Uterus (tissue), 4 donors: ENCODE data around the gene MEIS2. TPM values are rescaled to one million over a fixed set of nuclear protein-coding genes. Genes with fewer than 3 reads are reported as not detected.

ENCODE experiments used
- DNase-seq, 2 donors: peaks; one replicate each; pipeline ENCODE4 v3.0.0-alpha.2; 2019 to 2020
- H3K27ac ChIP-seq, 2 donors: fragments of 200-600 bp; sonication (generic); 1 replicate in 1 of 2; 2 replicates in 1 of 2; pipeline ENCODE4 v1.5.1; 2016 to 2018
- H3K27me3 ChIP-seq, 2 donors: fragments of 200-600 bp; sonication (generic); one replicate each; pipeline ENCODE4 v1.5.1; 2018 to 2019; ENCODE audit warnings: control low read depth in 1 of 2
- H3K36me3 ChIP-seq, 2 donors: fragments of 200-600 bp; sonication (generic); one replicate each; pipeline ENCODE4 v1.5.1; 2019; ENCODE audit warnings: control low read depth in 1 of 2
- H3K4me1 ChIP-seq, 2 donors: fragments of 200-600 bp; sonication (generic); one replicate each; pipeline ENCODE4 v1.5.1; 2018 to 2019; ENCODE audit warnings: control low read depth in 1 of 2
- H3K4me3 ChIP-seq, 2 donors: fragments of 200-600 bp; sonication (generic); 1 replicate in 1 of 2; 2 replicates in 1 of 2; pipeline ENCODE4 v1.5.1; 2018 to 2019; ENCODE audit warnings: mild to moderate bottlenecking in 1 of 2
- H3K9me3 ChIP-seq, 2 donors: fragments of 200-600 bp; sonication (generic); one replicate each; pipeline ENCODE4 v1.5.1; 2019; ENCODE audit warnings: control low read depth in 1 of 2
- CTCF ChIP-seq, 4 experiments: fragments of 200-600 bp in 2 of 4; fragments of 450-650 bp in 2 of 4; sonication (generic) in 2 of 4; IDR thresholded peaks; one replicate each; pipeline ENCODE4 v1.5.1; 2016 to 2019; ENCODE audit warnings: antibody characterized with exemption in 4 of 4, mild to moderate bottlenecking in 2 of 4, moderate library complexity in 1 of 4
- POLR2A ChIP-seq, 2 donors: fragments of 450-650 bp; IDR thresholded peaks; one replicate each; pipeline ENCODE4 v1.6.1; 2016; ENCODE audit warnings: antibody characterized with exemption in 2 of 2, mild to moderate bottlenecking in 1 of 2, moderate library complexity in 1 of 2
- intact Hi-C: fragments of 100-400 bp; cut with DNase I; formaldehyde crosslinking; loops from one replicate; pipeline ENCODE4 v1.15.1; 2023; ENCODE audit warnings: low total_unique reads
- total RNA-seq, 4 donors: library from RNA; depleted of rRNA in 3 of 4; stranded (reverse); fragments of >200 nt in 3 of 4; gene quantifications; one replicate each; pipeline versions ENCODE4 v1.1.0 to v1.2.4, GENCODE V29; 2014 to 2023
- donor health status: DM: yes; HTN: yes; CAD: no.

MEIS2 gene
- total RNA-seq, 4 donors from 2014 or later = 84.0 to 184 (median 112) TPM

GRCh38 chr15:37061996-37062395 is 38.4 kb downstream of the MEIS2 start:
- no peak for DNase-seq
- Histone ChIP-seq H3K4me3 (no peak overlapping the region), H3K36me3 (no peaks in the 10 kb centered on the region), H3K27me3 (no peaks in the 10 kb centered on the region), H3K4me1 (no peaks in the 10 kb centered on the region), H3K9me3 (no peaks in the 10 kb centered on the region), H3K27ac (no peak overlapping the region)
- TF ChIP-seq CTCF (IDR thresholded peaks at IDR 0.05) (no peak), POLR2A (IDR thresholded peaks at IDR 0.05) (no peak)
- intact Hi-C loops = no loop called here

GRCh38 chr15:37059086-37059485 is 41.3 kb downstream of the MEIS2 start:
- DNase-seq = no peak
- Histone ChIP-seq H3K36me3 (no peaks in the 10 kb centered on the region), H3K9me3 (no peaks in the 10 kb centered on the region), H3K4me3 (no peak overlapping the region), H3K4me1 (no peaks in the 10 kb centered on the region), H3K27me3 (no peaks in the 10 kb centered on the region), H3K27ac (peak overlapping the region; percentile 78 to 80)
- TF ChIP-seq CTCF (IDR thresholded peaks at IDR 0.05) (no peak), POLR2A (IDR thresholded peaks at IDR 0.05) (no peak)
- intact Hi-C loops = no loop called here

DNA sequence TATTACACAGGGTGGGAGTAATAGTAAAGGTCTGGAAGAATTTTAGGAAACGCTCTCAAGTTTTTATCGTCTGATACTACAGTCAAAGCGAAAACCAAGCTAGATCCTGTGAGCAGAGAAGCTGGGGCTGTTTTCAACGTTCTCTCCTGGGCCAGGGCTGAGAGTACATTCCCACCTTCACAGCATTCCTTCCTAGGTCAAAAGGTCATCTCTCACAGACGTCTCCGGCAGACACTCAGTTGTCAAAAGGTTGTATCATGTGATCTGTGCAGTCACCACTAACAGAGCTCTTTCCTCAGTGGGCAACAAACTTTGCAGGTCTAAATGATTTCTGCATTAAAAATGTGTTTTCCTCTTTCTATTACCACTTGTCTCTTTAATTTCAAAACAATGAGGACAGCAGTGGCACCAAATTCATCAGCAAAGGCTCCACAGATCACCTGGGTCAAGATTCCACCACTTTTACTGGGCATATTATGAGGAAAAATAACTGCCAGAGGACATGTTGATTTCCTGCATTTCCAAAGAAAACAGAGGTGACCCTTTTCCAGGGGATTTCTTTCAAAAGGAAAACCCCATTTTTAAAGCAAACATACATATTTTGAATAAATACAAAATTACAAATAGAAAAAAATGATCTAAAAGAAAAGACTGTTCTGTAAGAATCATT is 41.9 kb downstream of the MEIS2 start:
- Histone ChIP-seq H3K36me3 (no peaks in the 10 kb centered on the region), H3K27me3 (no peaks in the 10 kb centered on the region), H3K27ac (peak overlapping the region; percentile 78 to 80), H3K9me3 (no peaks in the 10 kb centered on the region), H3K4me3 (no peak overlapping the region), H3K4me1 (no peaks in the 10 kb centered on the region)
- no peak for DNase-seq
- TF ChIP-seq CTCF (IDR thresholded peaks at IDR 0.05) = no peak
- TF ChIP-seq POLR2A (IDR thresholded peaks at IDR 0.05) = no peak
- intact Hi-C loops = no loop called here

DNA sequence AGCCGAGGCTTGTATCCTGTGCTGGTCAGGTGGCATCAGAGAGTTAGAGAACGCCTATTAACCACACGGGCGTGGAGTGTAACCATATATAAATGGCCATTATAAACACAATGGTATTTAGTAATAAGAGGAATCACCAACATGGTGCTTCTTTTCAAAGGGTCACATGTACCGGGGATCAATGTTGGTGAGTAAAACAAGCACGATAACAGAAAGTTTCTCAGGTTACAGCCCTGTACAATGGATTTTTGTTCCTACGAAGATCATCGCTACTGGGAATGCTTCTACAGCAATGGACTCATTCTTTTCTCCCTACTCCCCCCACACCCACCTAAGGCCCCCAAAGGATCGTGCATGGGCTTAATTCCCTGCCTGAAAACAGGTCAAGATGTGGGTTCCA is 42.5 kb downstream of the MEIS2 start:
- intact Hi-C loops = no loop called here
- DNase-seq = no peak
- Histone ChIP-seq H3K36me3 (no peaks in the 10 kb centered on the region), H3K4me1 (no peaks in the 10 kb centered on the region), H3K27me3 (no peaks in the 10 kb centered on the region), H3K9me3 (no peaks in the 10 kb centered on the region), H3K27ac (peak overlapping the region; percentile 78 to 80), H3K4me3 (no peak overlapping the region)
- TF ChIP-seq POLR2A (IDR thresholded peaks at IDR 0.05) (no peak), CTCF (IDR thresholded peaks at IDR 0.05) (no peak)

GRCh38 chr15:37057256-37057655 is 43.1 kb downstream of the MEIS2 start:
- Histone ChIP-seq H3K36me3 (no peaks in the 10 kb centered on the region), H3K4me1 (no peaks in the 10 kb centered on the region), H3K4me3 (no peak overlapping the region), H3K9me3 (no peaks in the 10 kb centered on the region), H3K27me3 (no peaks in the 10 kb centered on the region), H3K27ac (peak overlapping the region; percentile 78 to 80)
- intact Hi-C loops = no loop called here
- no peak for TF ChIP-seq CTCF (IDR thresholded peaks at IDR 0.05)
- no peak for TF ChIP-seq POLR2A (IDR thresholded peaks at IDR 0.05)
- DNase-seq = no peak
